K562 (cell line): ENCODE measurements around the gene ARMH3. TPM values are rescaled to one million over a fixed set of nuclear protein-coding genes. Genes with fewer than 3 reads are reported as not detected.

ENCODE experiments used
- ATAC-seq: fragments of 200-7000 bp; cut with Tn5 transposase; 3 replicates; pipeline ENCODE4 v1.9.1; 2020; ENCODE audit warnings: moderate library complexity
- BruUV-seq: library from RNA; stranded (reverse); fragments of 400-500 nt; replicated peaks from 2 replicates; lab custom pipeline; 2021; lab: Mats Ljungman, UMichigan
- CTCF ChIA-PET: fragments of 300-600 bp; formaldehyde crosslinking; extraction: SDS; loops from one replicate; lab custom pipeline; 2021; ENCODE audit warnings: low intra/inter-chr PET ratio; lab: Yijun Ruan, JAX
- POLR2A ChIA-PET: fragments of 300-600, 350-650 bp; sonication (Branson Sonifier 250); formaldehyde crosslinking; extraction: SDS; loops from one replicate; lab custom pipeline; 2021; ENCODE audit warnings: antibody characterized with exemption, inconsistent platforms; lab: Yijun Ruan, JAX
- DNase-seq, 4 experiments: peaks; one replicate each; pipeline versions ENCODE4 v3.0.0 to v3.0.0-alpha.2; 2011 to 2018; ENCODE audit warnings: low spot score in 3 of 4, mixed read lengths in 3 of 4; ENCODE audit errors: extremely low read depth in 1 of 4
- FAIRE-seq: peaks from 2 replicates; lab custom pipeline; 2011; peaks lifted over from hg19 to GRCh38; lab: Jason Lieb, UNC
- H2AFZ ChIP-seq: 2 replicates; pipeline ENCODE4 v1.6.0; 2011; ENCODE audit warnings: low read depth, low read length, control low read depth, inconsistent platforms
- H3K27ac ChIP-seq: fragments of 200-600 bp; 3 replicates; pipeline ENCODE4 v1.8.0; 2011; ENCODE audit warnings: low read depth, mild to moderate bottlenecking, control low read depth, inconsistent platforms, low read length, moderate library complexity, mixed read lengths; ENCODE audit errors: extremely low read depth
- H3K27me3 ChIP-seq, 2 experiments: fragments of 300-600 bp in 1 of 2; 2 replicates in 1 of 2; 3 replicates in 1 of 2; pipeline versions ENCODE4 v1.6.0 to v1.8.0; 2011; ENCODE audit warnings: inconsistent platforms in 2 of 2, low read length in 2 of 2, mild to moderate bottlenecking in 1 of 2, mixed read lengths in 1 of 2, moderate library complexity in 1 of 2; ENCODE audit not compliant: control insufficient read depth in 2 of 2, insufficient read depth in 2 of 2
- H3K36me3 ChIP-seq: fragments of 300-600 bp; 3 replicates; pipeline ENCODE4 v1.8.0; 2011; ENCODE audit warnings: mild to moderate bottlenecking, low read length, inconsistent platforms; ENCODE audit not compliant: control insufficient read depth, insufficient read depth
- H3K4me1 ChIP-seq, 2 experiments: fragments of 200-600 bp in 1 of 2; replicated peaks in 1 of 2; 2 replicates in 1 of 2; 3 replicates in 1 of 2; pipeline versions ENCODE4 v1.5.1 to v1.8.0; 2011; ENCODE audit warnings: inconsistent platforms in 2 of 2, low read length in 2 of 2, mild to moderate bottlenecking in 1 of 2, mixed read lengths in 1 of 2, moderate library complexity in 1 of 2; ENCODE audit not compliant: control insufficient read depth in 2 of 2, insufficient read depth in 2 of 2
- H3K4me2 ChIP-seq: 2 replicates; pipeline ENCODE4 v1.6.1; 2011; ENCODE audit warnings: low read length, control low read depth, inconsistent platforms, mixed read lengths; ENCODE audit not compliant: insufficient read depth
- H3K4me3 ChIP-seq: fragments of 200-600 bp; sonication (generic), shearing (Covaris generic); 2 replicates; pipeline ENCODE4 v1.5.1; 2016; ENCODE audit warnings: control low read depth, inconsistent platforms
- H3K79me2 ChIP-seq: fragments of 200-600 bp; 3 replicates; pipeline ENCODE4 v1.8.0; 2011; ENCODE audit warnings: low read length, inconsistent platforms; ENCODE audit not compliant: control insufficient read depth, insufficient read depth
- H3K9ac ChIP-seq, 2 experiments: 2 replicates each; pipeline versions ENCODE4 v1.6.0 to v1.6.1; 2011; ENCODE audit warnings: low read depth in 2 of 2, low read length in 2 of 2, control low read depth in 1 of 2, inconsistent platforms in 1 of 2, mild to moderate bottlenecking in 1 of 2, mixed read lengths in 1 of 2; ENCODE audit not compliant: insufficient read depth in 1 of 2
- H3K9me1 ChIP-seq: one replicate; pipeline ENCODE4 v1.6.0; 2011; ENCODE audit warnings: inconsistent platforms, mild to moderate bottlenecking, low read length, moderate library complexity; ENCODE audit not compliant: control insufficient read depth, insufficient read depth
- H3K9me3 ChIP-seq: replicated peaks from 2 replicates; pipeline ENCODE4 v1.5.1; 2011; ENCODE audit warnings: low read depth, low read length, inconsistent platforms; ENCODE audit not compliant: control insufficient read depth, insufficient read depth
- H4K20me1 ChIP-seq: replicated peaks from 2 replicates; pipeline ENCODE4 v1.6.1; 2011; ENCODE audit warnings: low read length, inconsistent platforms, mixed read lengths; ENCODE audit not compliant: control insufficient read depth, insufficient read depth
- CBX5 ChIP-seq: IDR thresholded peaks from 2 replicates; pipeline ENCODE4 v1.6.1; 2014; ENCODE audit warnings: low read depth, borderline replicate concordance
- GTF3C2 ChIP-seq: IDR thresholded peaks from 3 replicates; pipeline ENCODE4 v1.6.1; 2011; ENCODE audit warnings: borderline replicate concordance, mild to moderate bottlenecking, moderate library complexity; ENCODE audit not compliant: insufficient read length; ENCODE audit errors: extremely low read depth
- HNRNPL ChIP-seq: fragments of 200-400 bp; formaldehyde crosslinking; IDR thresholded peaks from 2 replicates; pipeline ENCODE4 v1.6.1; 2017; ENCODE audit warnings: low read depth, mild to moderate bottlenecking, low read length
- MAFF ChIP-seq: IDR thresholded peaks from 2 replicates; pipeline ENCODE4 v1.6.1; 2012; ENCODE audit warnings: low read length, improper control_type of control experiment
- MNT ChIP-seq, 2 experiments: fragments of 450-650 bp; conservative IDR thresholded peaks; 2 replicates each; pipeline ENCODE4 v1.6.1; 2017; ENCODE audit warnings: mild to moderate bottlenecking in 2 of 2, moderate library complexity in 2 of 2
- POLR2AphosphoS5 ChIP-seq: IDR thresholded peaks from 2 replicates; pipeline ENCODE4 v1.6.1; 2011; ENCODE audit warnings: mild to moderate bottlenecking, low read depth, low read length, moderate library complexity; ENCODE audit not compliant: control insufficient read depth, insufficient read depth
- SETDB1 ChIP-seq: IDR thresholded peaks from one replicate; pipeline ENCODE4 v1.6.1; 2012; ENCODE audit warnings: low read length, control low read depth, inconsistent platforms
- TSHZ1 ChIP-seq: fragments of 250-450 bp; sonication (Bioruptor Pico); IDR thresholded peaks from 2 replicates; pipeline ENCODE4 v1.4.0; 2020; ENCODE audit warnings: mild to moderate bottlenecking, moderate library complexity
- ZBED1 ChIP-seq: IDR thresholded peaks from 2 replicates; pipeline ENCODE4 v1.6.1; 2014
- ZBTB34 ChIP-seq: fragments of 250-450 bp; sonication (Bioruptor Pico); IDR thresholded peaks from 2 replicates; pipeline ENCODE4 v1.8.0; 2021; ENCODE audit warnings: mild to moderate bottlenecking, moderate library complexity
- ZNF551 ChIP-seq: fragments of 250-450 bp; sonication (Bioruptor Pico); IDR thresholded peaks from 2 replicates; pipeline ENCODE4 v1.5.0; 2021; ENCODE audit warnings: mild to moderate bottlenecking, moderate library complexity
- WGBS: fragments of 100-300 bp; shearing (Covaris generic); methylation state at CpG from one replicate; pipeline ENCODE4 v1.1.6; 2016; ENCODE audit warnings: low coverage, mixed read lengths; ENCODE audit not compliant: insufficient coverage; ENCODE audit errors: missing lambda C conversion rate; 5-methylcytosine and 5-hydroxymethylcytosine counted together
- in situ Hi-C: fragments of 300-500 bp; cut with MboI; formaldehyde crosslinking; loops from 4 replicates; pipeline ENCODE4 v1.15.0; 2018; ENCODE audit warnings: inconsistent platforms, mixed read lengths
- intact Hi-C: fragments of 100-400 bp; cut with micrococcal nuclease; formaldehyde crosslinking; loops from 2 replicates; pipeline ENCODE4 v1.14.2; 2022
- polyA plus RNA-seq, 8 experiments: library from polyadenylated mRNA; depleted of rRNA in 4 of 8; stranded (reverse) in 5 of 8; unstranded in 3 of 8; fragments of >200 nt; fragmentation: Nextera tagmentation in 2 of 8; fragmentation: Illumina TruSeq in 1 of 8; extraction: Ambion mirVana in 2 of 8; extraction: Trizol in 1 of 8; gene quantifications; 2 replicates each; pipeline versions ENCODE4 v1.2.1 to v1.2.3, GENCODE V29; 2011 to 2014; ENCODE audit warnings: inconsistent platforms in 1 of 8, missing spikeins in 1 of 8
- total RNA-seq, 7 experiments: library from RNA; depleted of rRNA in 6 of 7; stranded (reverse); fragments of >200 nt in 6 of 7; fragmentation: Illumina TruSeq in 2 of 7; extraction: Trizol in 2 of 7; gene quantifications; 2 replicates each; pipeline versions ENCODE4 v1.2.1 to v1.2.3, GENCODE V29; 2011 to 2021; ENCODE audit warnings: low replicate concordance in 1 of 7

Gene ARMH3
- total and polyA plus RNA-seq, 9 of the 15 experiments (the other 6 are each of a cell fraction or from before 2014, with no cell fraction given), result 0.29 to 0.73 TPM; not detected in 7

- FAIRE-seq (no peak), DNase-seq (no peak), ATAC-seq (no peak)
- peak overlapping the region; percentile 91 to 96 for H3K9ac ChIP-seq
- H3K79me2 ChIP-seq, result peaks cover 91% of the 10 kb centered on the region
- peaks cover 35% of the 10 kb centered on the region for H4K20me1 ChIP-seq
- no peaks in the 10 kb centered on the region for H3K9me1 ChIP-seq
- CTCF ChIA-PET, result no interaction called here
- WGBS, result 0% methylated on average over 5 of the region's 5 CpGs
- H3K9me3 ChIP-seq, result no peaks in the 10 kb centered on the region
- intact Hi-C loops (no loop called here), in situ Hi-C loops (no loop called here)
- H3K4me2 ChIP-seq, result peak overlapping the region; percentile 98
- peak overlapping the region; percentile 98 for H3K4me3 ChIP-seq
- H3K36me3 ChIP-seq, result peaks cover 32% of the 10 kb centered on the region; the same call in 2 of the 3 replicates
- POLR2A ChIA-PET, result interaction anchor here (0.6 to 3.9 kb wide), 4 partner anchors 13 to 160 kb away, joined by 3 to 19 read pairs (median 4); no protein-coding TSS in a partner anchor
- no TSS peak for BruUV-seq
- no peak overlapping the region for H2AFZ ChIP-seq
- H3K27ac ChIP-seq, result no peak overlapping the region
- H3K27me3 ChIP-seq, result no peaks in the 10 kb centered on the region
- peaks cover 9 to 16% of the 10 kb centered on the region in 2 experiments; a peak in 4 of 5 replicates for H3K4me1 ChIP-seq
- TF ChIP-seq MNT (conservative IDR thresholded peaks at IDR 0.05), result no peak
- no peak for TF ChIP-seq ZNF551 (CRISPR knock-in tag)
- no peak for TF ChIP-seq SETDB1
- TF ChIP-seq CBX5, result no peak
- no peak for TF ChIP-seq TSHZ1 (CRISPR knock-in tag)
- no peak for TF ChIP-seq ZBTB34 (CRISPR knock-in tag)
- TF ChIP-seq MAFF, result no peak
- TF ChIP-seq POLR2AphosphoS5, result no peak
- no peak for TF ChIP-seq GTF3C2
- TF ChIP-seq ZBED1, result no peak
- TF ChIP-seq HNRNPL, result no peak
Measured at GRCh38 chr10:101816376-101816775, 239.6 kb downstream of the ARMH3 start.
